Sigmoid colon (tissue), 4 donors: ENCODE data around the gene ALDH6A1.

Source experiments
- EP300 ChIP-seq, 4 donors: sonication (generic); formaldehyde crosslinking; IDR thresholded peaks; one replicate each; pipeline ENCODE4 v1.6.1; 2017; ENCODE audit warnings: antibody characterized with exemption in 4 of 4
- POLR2A ChIP-seq, 2 donors: fragments of 450-650 bp; IDR thresholded peaks; one replicate each; pipeline ENCODE4 v1.6.1; 2016; ENCODE audit warnings: antibody characterized with exemption in 2 of 2, mild to moderate bottlenecking in 2 of 2, moderate library complexity in 2 of 2

DNA sequence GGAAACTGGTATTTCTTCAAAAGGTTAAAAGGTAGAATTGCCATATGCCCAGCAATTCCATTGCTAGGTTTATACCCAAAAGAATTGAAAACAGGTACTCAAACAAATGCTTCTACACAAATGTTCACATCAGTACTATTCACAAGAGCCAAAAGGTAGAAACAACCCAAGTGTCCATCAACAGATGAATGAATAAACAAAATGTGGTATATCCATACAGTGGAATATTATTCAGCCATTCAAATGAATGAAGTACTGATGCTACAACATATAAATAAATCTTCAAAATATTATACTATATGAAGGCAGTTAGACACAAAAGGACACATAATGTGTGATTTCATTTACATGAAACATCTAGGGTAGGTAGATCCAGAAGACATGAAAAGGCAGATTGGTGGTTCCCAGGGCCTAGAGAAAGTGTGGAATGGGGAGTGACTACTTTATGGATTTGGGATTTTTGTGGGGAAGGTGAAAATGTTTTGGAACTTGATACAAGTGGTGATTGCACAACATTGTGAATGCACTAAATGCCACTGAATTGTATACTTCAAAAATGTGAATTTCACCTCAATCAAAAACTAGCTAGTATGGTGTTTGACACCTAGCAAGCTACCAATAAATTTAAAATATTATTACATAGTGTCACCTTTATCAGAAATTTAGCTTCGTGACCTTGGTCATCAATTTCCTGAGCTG lies 42.2 kb upstream of the ALDH6A1 start:
- TF ChIP-seq EP300 (IDR thresholded peaks at IDR 0.05): no peak
- no peak for TF ChIP-seq POLR2A (IDR thresholded peaks at IDR 0.05)
